Activated CD4-positive, alpha-beta T cell treated with anti-CD3 and anti-CD28 coated beads, Interleukin-2, amount 10 ng/mL, durations not matched to agents 7 days and 5 days (primary cell): Measurements from ENCODE around the gene KDM6A. TPM values are rescaled to one million over a fixed set of nuclear protein-coding genes. Genes with fewer than 3 reads are reported as not detected.

ENCODE experiments used
- CTCF ChIA-PET: fragments of 350-600 bp; sonication (Branson Sonifier 250); formaldehyde crosslinking; loops from one replicate; lab custom pipeline; 2021; ENCODE audit warnings: antibody characterized with exemption; lab: Charles Lee
- POLR2A ChIA-PET: fragments of 350-600 bp; sonication (Branson Sonifier 250); formaldehyde crosslinking; loops from one replicate; lab custom pipeline; 2021; ENCODE audit warnings: antibody characterized with exemption; lab: Charles Lee
- DNase-seq: peaks from one replicate; pipeline ENCODE4 v3.0.0-alpha.2; 2020
- H3K27ac Mint-ChIP-seq: one replicate; pipeline ENCODE4 v1.8.0; 2021; ENCODE audit warnings: mild to moderate bottlenecking, moderate library complexity, mixed read lengths
- H3K27me3 Mint-ChIP-seq: one replicate; pipeline ENCODE4 v1.8.0; 2021; ENCODE audit warnings: mixed read lengths
- H3K36me3 Mint-ChIP-seq: one replicate; pipeline ENCODE4 v1.8.0; 2021; ENCODE audit warnings: low read depth, mixed read lengths
- H3K4me1 Mint-ChIP-seq: one replicate; pipeline ENCODE4 v1.8.0; 2021; ENCODE audit warnings: mixed read lengths
- H3K4me3 Mint-ChIP-seq: one replicate; pipeline ENCODE4 v1.8.0; 2021; ENCODE audit warnings: mild to moderate bottlenecking, moderate library complexity, mixed read lengths
- H3K9me3 Mint-ChIP-seq: one replicate; pipeline ENCODE4 v1.8.0; 2021; ENCODE audit warnings: mixed read lengths
- total RNA-seq, 2 experiments: library from RNA; stranded (reverse); gene quantifications; one replicate each; pipeline ENCODE4 v1.2.3, GENCODE V29; 2021

KDM6A gene
- total RNA-seq, 2 experiments from 2014 or later: 26.6 to 27.6 TPM

DNA sequence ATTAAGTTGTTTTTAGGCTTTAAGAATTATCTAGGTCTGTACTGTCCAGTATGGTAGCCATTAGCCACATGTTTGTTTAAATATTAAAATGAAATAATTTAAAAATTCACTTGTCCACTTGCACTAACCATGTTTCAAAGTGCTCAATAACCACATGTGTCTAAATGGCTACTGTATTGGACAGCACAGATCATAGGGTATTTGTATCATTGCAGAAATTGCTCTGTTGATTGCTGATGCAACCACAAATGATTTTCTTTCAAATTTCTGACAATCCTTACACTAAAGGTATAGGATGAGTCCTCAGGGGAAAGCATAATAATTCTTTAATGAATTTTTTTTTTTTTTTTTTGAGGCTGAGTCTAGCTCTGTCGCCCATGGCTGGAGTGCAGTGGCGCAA is 84.9 kb downstream of the KDM6A start:
- H3K4me3 Mint-ChIP-seq: no peak overlapping the region
- H3K4me1 Mint-ChIP-seq: peaks cover 23% of the 10 kb centered on the region
- peaks cover 8% of the 10 kb centered on the region for H3K36me3 Mint-ChIP-seq
- no peak for DNase-seq
- ChIA-PET CTCF (interaction anchor here (1.4 kb wide), 1 partner anchor 12 kb away, joined by 3 read pairs; no protein-coding TSS in a partner anchor), POLR2A (no interaction called here)
- no peaks in the 10 kb centered on the region for H3K27me3 Mint-ChIP-seq
- no peaks in the 10 kb centered on the region for H3K9me3 Mint-ChIP-seq
- no peak overlapping the region for H3K27ac Mint-ChIP-seq

DNA sequence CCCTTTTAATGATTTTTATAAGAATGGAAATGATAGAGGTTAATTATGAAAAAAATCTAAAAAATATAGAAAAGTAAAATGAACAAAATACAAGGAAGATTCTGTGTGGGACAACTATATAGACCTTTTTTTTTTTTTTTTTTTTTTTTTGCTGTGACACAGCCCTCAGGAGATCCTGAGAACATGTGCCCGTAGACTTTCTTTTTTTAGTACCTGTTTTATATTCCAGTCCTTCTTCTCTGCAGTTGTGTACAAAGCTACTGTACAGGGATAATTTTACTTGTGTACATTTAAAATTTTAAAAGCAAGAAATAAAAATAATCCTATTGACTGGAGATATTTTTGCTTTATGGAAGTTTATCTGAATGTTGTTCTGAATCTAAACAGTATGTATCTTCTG is 85.5 kb downstream of the KDM6A start:
- Mint-ChIP-seq H3K36me3 (peaks cover 14% of the 10 kb centered on the region), H3K27ac (no peak overlapping the region), H3K4me1 (peaks cover 23% of the 10 kb centered on the region), H3K4me3 (no peak overlapping the region), H3K9me3 (no peaks in the 10 kb centered on the region), H3K27me3 (no peaks in the 10 kb centered on the region)
- no peak for DNase-seq
- ChIA-PET POLR2A (no interaction called here), CTCF (no interaction called here)

DNA sequence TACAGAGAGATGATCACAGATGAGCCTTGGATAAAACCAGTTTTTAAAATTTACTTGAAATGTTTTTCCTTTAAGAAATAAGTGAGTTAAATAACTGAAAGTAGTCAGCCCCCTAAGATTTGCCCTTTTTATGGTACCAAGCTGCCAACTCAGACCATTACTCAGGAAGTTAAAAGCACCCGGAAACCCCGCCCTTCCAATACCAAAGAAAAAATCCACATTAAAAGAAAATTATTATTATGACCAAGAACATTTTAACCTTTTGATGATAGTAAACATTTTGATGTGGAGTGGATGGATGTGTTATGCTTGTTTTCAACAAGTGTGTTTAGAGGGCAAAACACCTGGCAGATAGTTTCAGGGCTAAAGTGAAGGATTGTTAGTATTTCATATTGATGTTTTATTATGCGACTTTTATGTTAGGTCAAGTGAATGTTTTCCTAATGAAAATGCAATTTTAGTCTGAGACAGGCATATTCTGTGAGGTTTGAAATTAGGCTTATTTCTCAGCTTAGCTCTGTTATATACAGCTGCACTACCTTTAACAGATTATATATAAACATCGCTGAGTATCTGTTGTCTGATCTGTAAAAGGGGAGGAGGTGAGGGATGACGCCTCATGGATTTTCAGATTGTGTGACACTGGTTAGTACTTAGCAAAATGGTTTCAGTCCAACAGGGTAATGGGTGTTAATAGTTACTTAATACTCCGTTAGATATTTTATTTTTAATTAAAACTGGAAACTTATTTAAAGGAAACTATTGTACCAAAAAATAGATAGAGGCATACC is 89.0 kb downstream of the KDM6A start:
- Mint-ChIP-seq H3K9me3 (no peaks in the 10 kb centered on the region), H3K36me3 (peaks cover 29% of the 10 kb centered on the region), H3K4me1 (peaks cover 20% of the 10 kb centered on the region), H3K27ac (no peak overlapping the region), H3K27me3 (no peaks in the 10 kb centered on the region), H3K4me3 (no peak overlapping the region)
- POLR2A ChIA-PET: no interaction called here
- CTCF ChIA-PET: no interaction called here
- DNase-seq: no peak

DNA sequence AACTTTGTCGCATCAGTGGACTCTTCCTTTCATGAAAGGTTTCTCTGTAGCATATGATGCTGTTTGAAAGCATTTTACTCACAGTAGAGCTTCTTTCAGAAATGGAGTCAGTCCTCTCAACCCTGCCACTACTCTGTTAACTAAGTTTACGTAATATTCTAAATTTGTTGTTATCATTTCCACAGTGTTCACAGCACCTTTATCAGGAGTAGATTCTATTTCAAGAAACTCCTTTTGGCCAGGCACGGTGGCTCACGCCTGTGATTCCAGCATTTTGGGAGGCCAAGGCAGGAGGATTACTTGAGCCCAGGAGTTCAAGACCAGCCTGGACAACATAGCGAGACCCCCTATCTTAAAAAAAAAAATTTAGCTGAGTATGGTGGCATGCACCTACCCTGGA is 90.0 kb downstream of the KDM6A start:
- ChIA-PET CTCF (interaction anchor here (0.7 kb wide), 1 partner anchor 16 kb away, joined by 5 read pairs; no protein-coding TSS in a partner anchor), POLR2A (no interaction called here)

DNA sequence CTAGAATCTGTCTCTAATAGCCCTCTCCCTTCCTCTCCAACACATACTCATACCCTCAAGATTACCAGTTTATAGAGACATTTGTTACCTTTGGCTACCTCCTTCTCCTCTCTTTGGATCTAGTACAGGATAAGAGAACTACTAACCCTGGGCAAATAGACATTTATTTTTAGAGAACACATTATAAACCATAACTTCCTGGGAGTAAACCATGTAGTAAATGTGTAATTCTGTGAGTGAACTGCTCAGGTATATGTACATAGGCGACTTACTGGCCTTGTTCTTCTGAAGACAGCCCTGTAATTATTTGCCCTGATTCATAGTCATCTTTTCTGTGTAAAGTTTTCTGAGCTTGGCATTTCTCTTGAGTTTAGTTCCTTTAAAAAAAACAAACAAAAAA is 94.2 kb downstream of the KDM6A start:
- Mint-ChIP-seq H3K4me3 (no peak overlapping the region), H3K9me3 (no peaks in the 10 kb centered on the region), H3K27me3 (no peaks in the 10 kb centered on the region), H3K27ac (no peak overlapping the region), H3K36me3 (peaks cover 42% of the 10 kb centered on the region), H3K4me1 (peaks cover 14% of the 10 kb centered on the region)
- no peak for DNase-seq
- CTCF ChIA-PET: no interaction called here
- POLR2A ChIA-PET: no interaction called here

More for the DNA sequence above, 90.0 kb downstream of the KDM6A start:
- no peaks in the 10 kb centered on the region for H3K9me3 Mint-ChIP-seq
- no peak for DNase-seq
- no peaks in the 10 kb centered on the region for H3K27me3 Mint-ChIP-seq
- no peak overlapping the region for H3K27ac Mint-ChIP-seq
- H3K4me3 Mint-ChIP-seq: no peak overlapping the region
- H3K36me3 Mint-ChIP-seq: peaks cover 38% of the 10 kb centered on the region
- H3K4me1 Mint-ChIP-seq: peaks cover 29% of the 10 kb centered on the region

DNA sequence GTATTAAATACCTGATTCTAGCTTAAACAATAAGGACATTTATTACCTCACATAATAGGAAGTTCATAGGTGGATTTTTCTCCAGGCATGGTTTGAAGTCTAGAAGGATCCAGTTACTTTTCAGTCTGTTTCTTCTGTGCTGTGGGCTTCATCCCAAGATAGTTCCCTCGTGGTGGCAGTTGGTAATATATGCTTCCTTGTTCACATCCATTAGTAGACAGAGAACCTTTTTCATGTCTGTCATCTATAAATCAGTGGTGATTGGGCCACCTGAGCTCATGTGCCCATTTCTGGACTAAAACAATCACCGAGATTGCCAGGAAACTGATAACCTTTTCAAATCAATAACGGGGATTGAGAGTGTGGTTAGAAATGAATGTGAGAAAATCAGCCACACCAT is 97.7 kb downstream of the KDM6A start:
- ChIA-PET CTCF (no interaction called here), POLR2A (no interaction called here)
- H3K36me3 Mint-ChIP-seq: peaks cover 43% of the 10 kb centered on the region
- no peak overlapping the region for H3K4me3 Mint-ChIP-seq
- no peaks in the 10 kb centered on the region for H3K27me3 Mint-ChIP-seq
- H3K4me1 Mint-ChIP-seq: peaks cover 13% of the 10 kb centered on the region
- H3K27ac Mint-ChIP-seq: no peak overlapping the region
- peaks cover 13% of the 10 kb centered on the region for H3K9me3 Mint-ChIP-seq
- no peak for DNase-seq

DNA sequence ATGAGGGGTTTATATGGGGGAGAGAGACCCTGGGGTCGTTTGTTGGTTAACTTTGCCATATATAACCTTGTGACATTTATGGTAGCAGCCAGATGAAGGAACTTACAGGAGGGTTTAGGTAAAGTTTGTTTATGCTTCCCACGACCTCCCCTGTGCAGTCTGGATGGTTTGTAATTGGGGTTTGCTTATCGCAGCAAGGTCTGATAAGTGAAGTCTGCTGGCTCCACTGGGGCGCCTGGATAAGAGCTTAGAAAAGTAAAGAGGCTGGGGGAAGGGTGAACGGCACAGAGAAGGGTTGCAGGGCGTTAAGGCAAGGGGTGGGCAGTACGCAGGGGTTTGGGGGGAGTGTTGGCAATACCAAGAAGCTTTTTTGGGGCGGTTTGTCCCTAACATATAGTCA is 98.7 kb downstream of the KDM6A start:
- Mint-ChIP-seq H3K9me3 (peaks cover 15% of the 10 kb centered on the region), H3K4me3 (no peak overlapping the region), H3K36me3 (peaks cover 44% of the 10 kb centered on the region), H3K27ac (no peak overlapping the region), H3K4me1 (peaks cover 10% of the 10 kb centered on the region), H3K27me3 (no peaks in the 10 kb centered on the region)
- no peak for DNase-seq
- ChIA-PET CTCF (interaction anchor here (0.6 kb wide), 1 partner anchor 118 kb away, joined by 3 read pairs; no protein-coding TSS in a partner anchor), POLR2A (no interaction called here)

DNA sequence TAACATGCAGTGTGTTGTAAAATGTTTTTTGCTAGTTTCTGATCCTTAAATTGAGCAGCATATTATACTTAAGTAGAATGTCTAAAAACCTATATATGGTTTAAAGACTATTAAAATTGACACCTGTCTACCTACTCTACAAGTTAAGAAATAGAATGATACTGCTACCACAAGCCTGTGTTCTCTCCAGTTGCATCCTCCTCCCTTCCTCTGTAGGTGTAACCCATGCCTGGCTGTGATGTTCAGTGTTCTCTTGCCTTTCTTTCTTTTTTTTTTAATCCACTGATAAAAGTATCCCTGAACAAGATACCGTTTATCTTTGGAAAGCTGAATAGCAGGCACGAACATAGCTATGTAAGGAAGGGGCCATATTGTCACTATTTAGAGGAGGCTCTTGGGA is 99.1 kb downstream of the KDM6A start:
- no peak for DNase-seq
- Mint-ChIP-seq H3K27me3 (no peaks in the 10 kb centered on the region), H3K4me1 (peaks cover 7% of the 10 kb centered on the region), H3K9me3 (peaks cover 15% of the 10 kb centered on the region), H3K4me3 (no peak overlapping the region), H3K36me3 (peaks cover 46% of the 10 kb centered on the region), H3K27ac (no peak overlapping the region)
- CTCF ChIA-PET: interaction anchor here (0.6 kb wide), 1 partner anchor 117 kb away, joined by 3 read pairs; no protein-coding TSS in a partner anchor
- POLR2A ChIA-PET: no interaction called here

DNA sequence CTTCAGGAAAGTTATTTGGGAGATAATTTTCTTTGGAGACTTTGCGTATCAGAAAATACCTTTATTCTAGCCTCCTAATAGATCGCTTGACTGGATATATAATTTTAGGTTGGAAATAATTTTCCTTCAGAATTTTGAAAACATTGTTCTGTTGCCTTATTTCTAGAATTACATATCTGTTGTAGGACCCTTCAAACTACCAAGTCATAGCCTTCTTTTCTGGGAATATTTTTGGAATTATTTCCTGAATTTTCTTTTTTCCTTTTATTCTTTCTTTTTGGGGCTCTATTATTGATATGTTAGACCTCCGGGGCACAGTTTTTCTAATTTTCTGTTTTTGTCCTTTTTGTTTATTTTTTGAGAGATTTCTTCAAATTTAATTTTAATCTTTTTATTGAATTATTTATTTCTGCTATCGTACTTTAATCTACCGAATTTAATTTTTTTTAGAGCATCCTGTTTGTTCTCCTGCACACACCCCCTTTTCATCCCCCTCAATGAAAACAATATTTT is 100.5 kb downstream of the KDM6A start:
- H3K36me3 Mint-ChIP-seq: peaks cover 42% of the 10 kb centered on the region
- no peak overlapping the region for H3K4me3 Mint-ChIP-seq
- H3K9me3 Mint-ChIP-seq: peaks cover 15% of the 10 kb centered on the region
- ChIA-PET CTCF (no interaction called here), POLR2A (no interaction called here)
- no peak overlapping the region for H3K27ac Mint-ChIP-seq
- no peaks in the 10 kb centered on the region for H3K27me3 Mint-ChIP-seq
- H3K4me1 Mint-ChIP-seq: no peaks in the 10 kb centered on the region
- DNase-seq: no peak

DNA sequence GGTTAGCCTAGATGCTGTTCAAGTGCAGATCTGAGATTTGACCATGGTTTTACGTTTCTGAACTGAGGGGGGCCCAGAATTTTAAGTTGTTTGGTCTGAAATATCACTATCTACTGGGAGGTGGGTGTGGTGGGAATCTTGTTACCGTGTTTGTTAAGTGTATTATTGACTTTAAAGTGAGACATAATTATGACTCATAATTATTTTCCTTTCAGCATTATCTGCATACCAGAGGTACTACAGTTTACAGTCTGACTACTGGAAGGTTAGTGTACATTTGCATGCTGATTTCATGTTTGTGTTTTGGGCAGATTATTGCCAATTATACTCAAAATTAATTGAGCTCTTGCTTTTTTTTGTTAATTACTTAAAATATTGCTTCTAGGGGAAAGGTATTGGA is 101.5 kb downstream of the KDM6A start:
- ChIA-PET CTCF (no interaction called here), POLR2A (no interaction called here)
- H3K9me3 Mint-ChIP-seq: peaks cover 15% of the 10 kb centered on the region
- no peak overlapping the region for H3K4me3 Mint-ChIP-seq
- no peak overlapping the region for H3K27ac Mint-ChIP-seq
- no peaks in the 10 kb centered on the region for H3K27me3 Mint-ChIP-seq
- peaks cover 43% of the 10 kb centered on the region for H3K36me3 Mint-ChIP-seq
- DNase-seq: no peak
- peaks cover 2% of the 10 kb centered on the region for H3K4me1 Mint-ChIP-seq

DNA sequence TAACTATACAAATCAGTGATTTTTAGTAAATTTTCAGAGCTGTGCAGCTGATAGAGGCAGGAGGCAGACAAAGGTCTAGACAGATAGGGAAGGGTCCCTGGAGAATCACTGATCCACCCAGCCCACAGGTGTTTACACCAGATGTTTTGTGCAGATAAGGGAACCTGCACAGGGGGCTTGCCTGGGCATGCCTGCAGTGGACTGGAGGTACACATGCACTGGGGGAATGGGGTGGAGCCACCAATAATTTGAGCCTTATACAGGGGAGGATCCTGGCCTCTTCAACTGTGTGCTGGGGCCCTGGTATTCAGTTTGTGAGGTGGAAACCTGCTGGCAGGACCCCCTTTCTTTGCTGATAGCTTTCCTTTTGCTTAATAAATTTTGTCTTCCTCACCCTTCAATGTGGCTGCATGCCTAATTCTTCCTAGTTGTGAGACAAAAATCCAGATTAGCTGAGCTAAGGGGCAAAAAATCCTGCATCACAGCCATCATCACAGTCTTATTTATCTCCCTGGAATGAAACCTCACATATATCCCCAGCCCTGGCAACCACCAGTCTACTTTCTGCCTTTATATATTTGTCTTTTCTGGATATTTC is 102.8 kb downstream of the KDM6A start:
- no peak overlapping the region for H3K4me3 Mint-ChIP-seq
- ChIA-PET CTCF (no interaction called here), POLR2A (no interaction called here)
- peaks cover 41% of the 10 kb centered on the region for H3K36me3 Mint-ChIP-seq
- DNase-seq: no peak
- peaks cover 15% of the 10 kb centered on the region for H3K9me3 Mint-ChIP-seq
- H3K27ac Mint-ChIP-seq: no peak overlapping the region
- H3K4me1 Mint-ChIP-seq: peaks cover 2% of the 10 kb centered on the region
- H3K27me3 Mint-ChIP-seq: no peaks in the 10 kb centered on the region

DNA sequence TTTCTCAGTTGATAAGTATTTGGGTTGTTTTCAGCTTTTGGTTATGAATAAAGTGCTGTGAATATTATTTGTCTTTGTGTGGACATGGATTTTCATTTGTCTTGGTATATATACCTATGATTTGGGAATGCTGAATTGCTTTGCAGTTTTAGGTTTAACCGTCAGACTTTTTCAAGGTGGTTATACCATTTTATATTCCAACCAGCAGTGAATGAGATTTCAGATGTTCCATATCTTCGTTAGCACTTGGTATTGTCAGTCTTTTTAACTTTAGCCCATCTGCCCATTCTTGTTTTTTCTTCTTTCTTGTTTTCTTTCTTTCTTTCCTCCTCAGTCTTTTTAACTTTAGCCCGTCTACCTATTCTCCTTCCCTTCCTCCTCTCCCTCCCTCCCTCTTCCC is 106.0 kb downstream of the KDM6A start:
- ChIA-PET CTCF (no interaction called here), POLR2A (no interaction called here)
- no peaks in the 10 kb centered on the region for H3K27me3 Mint-ChIP-seq
- no peak overlapping the region for H3K27ac Mint-ChIP-seq
- peaks cover 12% of the 10 kb centered on the region for H3K9me3 Mint-ChIP-seq
- DNase-seq: no peak
- H3K36me3 Mint-ChIP-seq: peaks cover 29% of the 10 kb centered on the region
- peaks cover 2% of the 10 kb centered on the region for H3K4me1 Mint-ChIP-seq
- no peak overlapping the region for H3K4me3 Mint-ChIP-seq

DNA sequence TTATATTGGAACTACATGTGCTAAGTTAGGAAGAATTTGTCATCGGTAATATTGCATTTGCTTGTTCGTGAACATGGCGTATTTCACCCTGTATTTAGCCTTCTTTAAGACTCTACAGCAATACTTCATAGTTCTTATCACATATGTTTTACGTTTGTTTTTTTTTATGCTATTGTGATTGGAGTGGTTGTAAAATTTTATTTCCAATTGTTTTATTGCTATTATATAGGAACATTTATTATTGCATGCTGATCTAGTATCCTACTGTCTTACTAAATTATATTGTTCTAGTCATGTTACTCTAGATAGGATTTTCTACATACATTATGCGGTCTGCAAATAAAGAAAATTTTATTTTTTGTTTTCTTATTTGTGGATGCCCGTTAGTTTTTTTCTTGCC is 107.4 kb downstream of the KDM6A start:
- Mint-ChIP-seq H3K27ac (no peak overlapping the region), H3K4me1 (peaks cover 2% of the 10 kb centered on the region), H3K36me3 (peaks cover 20% of the 10 kb centered on the region), H3K9me3 (peaks cover 2% of the 10 kb centered on the region), H3K4me3 (no peak overlapping the region), H3K27me3 (no peaks in the 10 kb centered on the region)
- ChIA-PET POLR2A (no interaction called here), CTCF (no interaction called here)
- DNase-seq: no peak
